K562 (cell line): Measurements from ENCODE around the gene KAT2B. TPM values are rescaled to one million over a fixed set of nuclear protein-coding genes. Genes with fewer than 3 reads are reported as not detected.

ENCODE experiments used
- CBFA2T3 ChIP-seq: fragments of 450-650 bp; IDR thresholded peaks from 2 replicates; pipeline ENCODE4 v1.6.1; 2017
- CREB3 ChIP-seq: fragments of 450-650 bp; conservative IDR thresholded peaks from 2 replicates; pipeline ENCODE4 v1.6.1; 2016; ENCODE audit warnings: missing genetic modification characterization, low read depth, mild to moderate bottlenecking, missing compliant biosample characterization, moderate library complexity
- ELF2 ChIP-seq: fragments of 250-450 bp; sonication (Bioruptor Pico); IDR thresholded peaks from 2 replicates; pipeline ENCODE4 v1.5.0; 2021; ENCODE audit warnings: mild to moderate bottlenecking
- GABPB1 ChIP-seq: sonication (generic); formaldehyde crosslinking; IDR thresholded peaks from 2 replicates; pipeline ENCODE4 v1.8.0; 2022; ENCODE audit warnings: mild to moderate bottlenecking, missing genetic modification reagents
- KDM1A ChIP-seq, 2 experiments: fragments of 450-650 bp; IDR thresholded peaks; 2 replicates each; pipeline ENCODE4 v1.6.1; 2016; ENCODE audit warnings: mild to moderate bottlenecking in 2 of 2
- MAFK ChIP-seq: IDR thresholded peaks from 2 replicates; pipeline ENCODE4 v1.6.1; 2011; ENCODE audit warnings: low read length, improper control_type of control experiment
- MTF1 ChIP-seq: fragments of 250-450 bp; sonication (Bioruptor Pico); IDR thresholded peaks from 2 replicates; pipeline ENCODE4 v1.9.0; 2021; ENCODE audit warnings: moderate library complexity, mild to moderate bottlenecking, inconsistent platforms, borderline replicate concordance
- MYBL2 ChIP-seq, 2 experiments: fragments of 450-650 bp in 1 of 2; sonication (generic) in 1 of 2; formaldehyde crosslinking in 1 of 2; IDR thresholded peaks; 2 replicates each; pipeline versions ENCODE4 v1.6.1 to v1.8.1; 2017 to 2022; ENCODE audit warnings: borderline replicate concordance in 1 of 2, inconsistent platforms in 1 of 2, low read depth in 1 of 2, mild to moderate bottlenecking in 1 of 2, missing genetic modification reagents in 1 of 2, moderate library complexity in 1 of 2
- NCOA6 ChIP-seq: fragments of 450-650 bp; IDR thresholded peaks from 2 replicates; pipeline ENCODE4 v1.6.1; 2017; ENCODE audit warnings: mild to moderate bottlenecking
- NR2C2 ChIP-seq, 2 experiments: fragments of 200-800 bp in 1 of 2; sonication (Bioruptor generic) in 1 of 2; sonication (generic) in 1 of 2; formaldehyde crosslinking in 1 of 2; IDR thresholded peaks; 2 replicates each; pipeline versions ENCODE4 v1.6.1 to v1.8.0; 2016 to 2022; ENCODE audit warnings: mild to moderate bottlenecking in 1 of 2, missing compliant biosample characterization in 1 of 2, missing genetic modification characterization in 1 of 2, missing genetic modification reagents in 1 of 2
- PCBP1 ChIP-seq: fragments of 200-400 bp; formaldehyde crosslinking; IDR thresholded peaks from 2 replicates; pipeline ENCODE4 v1.6.1; 2018; ENCODE audit warnings: mild to moderate bottlenecking, low read depth, low read length; ENCODE audit not compliant: poor library complexity, severe bottlenecking
- PHB ChIP-seq: fragments of 250-450 bp; sonication (Bioruptor Pico); IDR thresholded peaks from 2 replicates; pipeline ENCODE4 v1.5.0; 2021
- POLR3G ChIP-seq: IDR thresholded peaks from 2 replicates; pipeline ENCODE4 v1.6.1; 2011; ENCODE audit not compliant: insufficient read length, insufficient replicate concordance; ENCODE audit errors: extremely low read depth
- RBM25 ChIP-seq: fragments of 200-400 bp; formaldehyde crosslinking; IDR thresholded peaks from 2 replicates; pipeline ENCODE4 v1.6.1; 2018; ENCODE audit warnings: low read length, low read depth, moderate library complexity; ENCODE audit not compliant: severe bottlenecking
- SETDB1 ChIP-seq: IDR thresholded peaks from one replicate; pipeline ENCODE4 v1.6.1; 2012; ENCODE audit warnings: low read length, control low read depth, inconsistent platforms
- SREBF1 ChIP-seq: fragments of 150-350 bp; IDR thresholded peaks from 2 replicates; pipeline ENCODE4 v1.6.1; 2014; ENCODE audit warnings: antibody characterized with exemption, low read depth, low read length, borderline replicate concordance
- XRCC4 ChIP-seq: IDR thresholded peaks from one replicate; pipeline ENCODE4 v1.6.1; 2011; ENCODE audit not compliant: insufficient read depth, insufficient read length; ENCODE audit errors: extremely low read depth
- ZEB2 ChIP-seq: fragments of 450-650 bp; IDR thresholded peaks from 2 replicates; pipeline ENCODE4 v1.6.1; 2016
- ZFP30 ChIP-seq: fragments of 250-450 bp; sonication (Bioruptor Pico); IDR thresholded peaks from 2 replicates; pipeline ENCODE4 v1.8.0; 2022; ENCODE audit warnings: moderate library complexity, mild to moderate bottlenecking, inconsistent platforms, borderline replicate concordance
- ZNF12 ChIP-seq: sonication (generic); formaldehyde crosslinking; IDR thresholded peaks from 2 replicates; pipeline ENCODE4 v1.4.0; 2020; ENCODE audit warnings: mild to moderate bottlenecking, missing genetic modification reagents
- ZNF354B ChIP-seq: fragments of 250-450 bp; sonication (Bioruptor Pico); IDR thresholded peaks from 2 replicates; pipeline ENCODE4 v1.4.0; 2020
- ZNF57 ChIP-seq: fragments of 450-650 bp; formaldehyde crosslinking; IDR thresholded peaks from 2 replicates; pipeline ENCODE4 v1.4.0; 2020; ENCODE audit warnings: mild to moderate bottlenecking, moderate library complexity
- ZNF589 ChIP-seq: fragments of 200-800 bp; sonication (Bioruptor generic); IDR thresholded peaks from 2 replicates; pipeline ENCODE4 v1.6.1; 2016; ENCODE audit warnings: low read depth, missing genetic modification characterization, missing compliant biosample characterization
- polyA plus RNA-seq, 8 experiments: library from polyadenylated mRNA; depleted of rRNA in 4 of 8; stranded (reverse) in 5 of 8; unstranded in 3 of 8; fragments of >200 nt; fragmentation: Nextera tagmentation in 2 of 8; fragmentation: Illumina TruSeq in 1 of 8; extraction: Ambion mirVana in 2 of 8; extraction: Trizol in 1 of 8; gene quantifications; 2 replicates each; pipeline versions ENCODE4 v1.2.1 to v1.2.3, GENCODE V29; 2011 to 2014; ENCODE audit warnings: inconsistent platforms in 1 of 8, missing spikeins in 1 of 8
- total RNA-seq, 7 experiments: library from RNA; depleted of rRNA in 6 of 7; stranded (reverse); fragments of >200 nt in 6 of 7; fragmentation: Illumina TruSeq in 2 of 7; extraction: Trizol in 2 of 7; gene quantifications; 2 replicates each; pipeline versions ENCODE4 v1.2.1 to v1.2.3, GENCODE V29; 2011 to 2021; ENCODE audit warnings: low replicate concordance in 1 of 7
- TF ChIP-seq, protein P1 (sequence below): fragments of 250-450 bp; sonication (Bioruptor Pico); IDR thresholded peaks from 2 replicates; pipeline ENCODE4 v1.4.0; 2020; ENCODE audit warnings: mild to moderate bottlenecking, moderate library complexity, borderline replicate concordance
- TF ChIP-seq, protein P2 (sequence below): fragments of 250-450 bp; sonication (Bioruptor Pico); IDR thresholded peaks from 2 replicates; pipeline ENCODE4 v1.5.1; 2021; ENCODE audit warnings: mild to moderate bottlenecking

Gene KAT2B
- total and polyA plus RNA-seq, 9 of the 15 experiments (the other 6 are each of a cell fraction or from before 2014, with no cell fraction given) = 3.3 to 14.9 (median 12.2) TPM

- TF ChIP-seq XRCC4 (no peak), CREB3 (tag) (no peak), MTF1 (no peak), NR2C2 (CRISPR knock-in tag; IDR thresholded peaks at IDR 0.05) (no peak), NR2C2 (tag; IDR thresholded peaks at IDR 0.05) (no peak), KDM1A (IDR thresholded peaks at IDR 0.05) (0 out of 4 replicates have a peak, but pooled peaks of 1 of the 2 experiments have one; percentile 30), POLR3G (no peak), CBFA2T3 (no peak), ZNF57 (no peak), RBM25 (peak; percentile 94), SETDB1 (no peak), NCOA6 (no peak), MAFK (no peak), SREBF1 (no peak), ZNF589 (CRISPR knock-in tag) (no peak), ZEB2 (no peak), MYBL2 (IDR thresholded peaks at IDR 0.05; ENCODE audit: low read depth) (no peak), MYBL2 (CRISPR knock-in tag; IDR thresholded peaks at IDR 0.05; ENCODE audit: borderline replicate concordance) (no peak), ZNF12 (CRISPR knock-in tag) (no peak), PCBP1 (no peak), ZFP30 (CRISPR knock-in tag) (no peak), PHB (CRISPR knock-in tag) (no peak), ZNF354B (no peak), ELF2 (CRISPR knock-in tag) (no peak), GABPB1 (CRISPR knock-in tag) (no peak)
- TF ChIP-seq, protein P1, sequence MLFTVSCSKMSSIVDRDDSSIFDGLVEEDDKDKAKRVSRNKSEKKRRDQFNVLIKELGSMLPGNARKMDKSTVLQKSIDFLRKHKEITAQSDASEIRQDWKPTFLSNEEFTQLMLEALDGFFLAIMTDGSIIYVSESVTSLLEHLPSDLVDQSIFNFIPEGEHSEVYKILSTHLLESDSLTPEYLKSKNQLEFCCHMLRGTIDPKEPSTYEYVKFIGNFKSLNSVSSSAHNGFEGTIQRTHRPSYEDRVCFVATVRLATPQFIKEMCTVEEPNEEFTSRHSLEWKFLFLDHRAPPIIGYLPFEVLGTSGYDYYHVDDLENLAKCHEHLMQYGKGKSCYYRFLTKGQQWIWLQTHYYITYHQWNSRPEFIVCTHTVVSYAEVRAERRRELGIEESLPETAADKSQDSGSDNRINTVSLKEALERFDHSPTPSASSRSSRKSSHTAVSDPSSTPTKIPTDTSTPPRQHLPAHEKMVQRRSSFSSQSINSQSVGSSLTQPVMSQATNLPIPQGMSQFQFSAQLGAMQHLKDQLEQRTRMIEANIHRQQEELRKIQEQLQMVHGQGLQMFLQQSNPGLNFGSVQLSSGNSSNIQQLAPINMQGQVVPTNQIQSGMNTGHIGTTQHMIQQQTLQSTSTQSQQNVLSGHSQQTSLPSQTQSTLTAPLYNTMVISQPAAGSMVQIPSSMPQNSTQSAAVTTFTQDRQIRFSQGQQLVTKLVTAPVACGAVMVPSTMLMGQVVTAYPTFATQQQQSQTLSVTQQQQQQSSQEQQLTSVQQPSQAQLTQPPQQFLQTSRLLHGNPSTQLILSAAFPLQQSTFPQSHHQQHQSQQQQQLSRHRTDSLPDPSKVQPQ (CRISPR knock-in tag) = no peak
- TF ChIP-seq, protein P2, sequence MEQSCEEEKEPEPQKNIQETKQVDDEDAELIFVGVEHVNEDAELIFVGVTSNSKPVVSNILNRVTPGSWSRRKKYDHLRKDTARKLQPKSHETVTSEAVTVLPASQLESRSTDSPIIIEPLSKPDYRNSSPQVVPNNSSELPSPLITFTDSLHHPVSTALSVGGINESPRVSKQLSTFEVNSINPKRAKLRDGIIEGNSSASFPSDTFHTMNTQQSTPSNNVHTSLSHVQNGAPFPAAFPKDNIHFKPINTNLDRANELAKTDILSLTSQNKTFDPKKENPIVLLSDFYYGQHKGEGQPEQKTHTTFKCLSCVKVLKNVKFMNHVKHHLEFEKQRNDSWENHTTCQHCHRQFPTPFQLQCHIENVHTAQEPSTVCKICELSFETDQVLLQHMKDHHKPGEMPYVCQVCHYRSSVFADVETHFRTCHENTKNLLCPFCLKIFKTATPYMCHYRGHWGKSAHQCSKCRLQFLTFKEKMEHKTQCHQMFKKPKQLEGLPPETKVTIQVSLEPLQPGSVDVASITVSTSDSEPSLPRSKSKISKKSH (CRISPR knock-in tag) = no peak
Observed at GRCh38 chr3:20037255-20037996, 2.8 kb upstream of the KAT2B start (continued).
